ENCODE results near the gene ATG3.

Gene ATG3

DNA sequence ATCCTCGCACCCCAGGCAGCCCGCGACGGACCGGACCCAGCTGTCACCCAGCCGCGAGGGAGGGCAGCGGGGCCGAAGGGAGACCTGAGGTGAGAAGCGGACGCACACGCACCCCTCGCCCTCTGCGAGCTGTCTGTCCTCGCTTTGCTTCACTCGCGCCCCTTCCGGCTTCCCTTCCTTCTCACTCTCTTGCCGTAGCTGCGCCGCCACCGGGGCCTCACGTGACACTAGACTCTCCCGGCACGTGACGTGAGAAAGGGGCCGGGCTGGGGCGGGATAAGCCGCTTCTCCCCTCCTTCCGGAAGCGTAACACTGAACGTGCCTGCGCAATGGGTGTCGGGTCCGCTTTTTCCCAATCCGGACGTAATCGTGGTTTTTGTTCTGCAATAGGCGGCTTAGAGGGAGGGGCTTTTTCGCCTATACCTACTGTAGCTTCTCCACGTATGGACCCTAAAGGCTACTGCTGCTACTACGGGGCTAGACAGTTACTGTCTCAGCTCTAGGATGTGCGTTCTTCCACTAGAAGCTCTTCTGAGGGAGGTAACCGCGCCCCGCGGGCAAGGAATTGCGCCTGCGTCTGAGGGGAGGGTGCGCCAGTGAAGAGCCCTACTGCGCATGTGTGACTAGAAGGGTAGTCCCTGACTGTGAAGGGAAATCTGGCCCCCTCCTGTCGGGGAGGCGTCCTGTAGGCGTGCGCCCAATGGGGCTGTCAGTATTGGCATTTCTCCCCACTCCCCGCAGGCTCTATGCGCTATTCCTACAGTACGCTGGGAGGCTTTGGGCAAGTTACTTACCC is at the start of gene ATG3, which contains the start of gene SLC35A5:
Gene ATG3, minus strand, starts transcription at position 229 of the 796 bp plus-strand sequence. CDS start 434 bp downstream, outside the sequence.
Gene SLC35A5, plus strand, starts transcription at position 312 of the 796 bp plus-strand sequence. CDS start 1,359 bp downstream, outside the sequence.
- Histone ChIP-seq H3K9ac (peak within 1 kb of the TSS; percentile 92), H3K36me3 (peaks cover 27% of the 10 kb centered on the region), H3K4me2 (peak within 1 kb of the TSS; percentile 85), H3K4me3 (peak within 1 kb of the TSS; percentile 95), H3K4me1 (peaks cover 28% of the 10 kb centered on the region), H3K27me3 (no peaks in the 10 kb centered on the region), H4K20me1 (peaks cover 21% of the 10 kb centered on the region; the same call in 1 of the 2 replicates), H3K9me3 (no peaks in the 10 kb centered on the region), H3K27ac (peak within 1 kb of the TSS; percentile 84)
- peak; percentile 66; the same call in 1 of the 2 replicates for TF ChIP-seq Cebpa-rat (IDR thresholded peaks at IDR 0.05)

DNA sequence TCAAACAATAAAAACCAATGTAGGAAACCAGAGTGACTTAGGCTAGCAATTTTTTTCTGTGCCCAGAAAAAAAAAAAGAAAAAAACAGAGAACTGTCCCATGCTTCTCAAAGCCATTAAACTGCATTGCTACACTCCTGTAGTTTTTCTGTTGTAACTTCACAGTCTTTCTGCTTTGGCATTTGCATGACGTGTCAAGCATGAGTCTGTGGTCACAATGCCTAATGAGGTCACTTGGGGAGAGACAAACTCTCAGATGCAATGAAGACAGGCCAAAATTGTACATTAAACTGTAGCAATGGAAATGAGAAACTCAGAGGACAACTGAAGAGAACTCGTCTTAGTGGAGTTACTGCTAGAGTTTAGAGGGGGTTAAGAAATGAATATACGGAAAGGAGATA is 48.4 kb upstream of the ATG3 start:
- H3K4me3 ChIP-seq: no peak overlapping the region

DNA sequence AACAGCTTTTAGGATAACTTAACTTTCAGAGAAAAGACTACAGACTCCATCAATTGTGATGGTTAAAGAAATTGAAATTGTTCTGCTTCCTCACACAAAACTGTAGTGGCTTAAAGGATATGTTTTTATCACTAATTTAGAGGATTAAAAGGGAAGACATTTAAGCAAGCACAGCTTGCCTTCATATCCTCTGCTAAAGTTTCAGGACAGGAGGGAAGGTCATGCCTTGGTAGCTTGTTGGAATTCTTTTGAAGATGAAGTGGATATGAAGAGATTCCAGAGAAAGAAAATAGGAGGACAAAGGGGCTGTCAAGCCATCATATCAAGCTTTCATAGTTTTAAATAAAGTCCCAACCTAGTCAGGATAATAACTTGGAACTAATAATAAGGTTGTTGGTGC is 46.1 kb upstream of the ATG3 start:
- no peaks in the 10 kb centered on the region for H3K27me3 ChIP-seq
- no peaks in the 10 kb centered on the region for H3K9me3 ChIP-seq
- H3K9ac ChIP-seq: no peak overlapping the region
- TF ChIP-seq Cebpa-rat (IDR thresholded peaks at IDR 0.05): no peak
- peaks cover 16% of the 10 kb centered on the region for H3K4me1 ChIP-seq
- no peak overlapping the region for H3K27ac ChIP-seq
- H4K20me1 ChIP-seq: no peaks in the 10 kb centered on the region
- no peaks in the 10 kb centered on the region for H3K36me3 ChIP-seq
- H3K4me3 ChIP-seq: no peak overlapping the region
- no peak overlapping the region for H3K4me2 ChIP-seq

More for the DNA sequence above, 48.4 kb upstream of the ATG3 start:
- TF ChIP-seq Cebpa-rat (IDR thresholded peaks at IDR 0.05): no peak
- Histone ChIP-seq H3K36me3 (no peaks in the 10 kb centered on the region), H3K9me3 (no peaks in the 10 kb centered on the region), H3K4me2 (no peak overlapping the region), H3K9ac (no peak overlapping the region), H4K20me1 (no peaks in the 10 kb centered on the region), H3K27ac (no peak overlapping the region), H3K27me3 (no peaks in the 10 kb centered on the region), H3K4me1 (peaks cover 6% of the 10 kb centered on the region)

DNA sequence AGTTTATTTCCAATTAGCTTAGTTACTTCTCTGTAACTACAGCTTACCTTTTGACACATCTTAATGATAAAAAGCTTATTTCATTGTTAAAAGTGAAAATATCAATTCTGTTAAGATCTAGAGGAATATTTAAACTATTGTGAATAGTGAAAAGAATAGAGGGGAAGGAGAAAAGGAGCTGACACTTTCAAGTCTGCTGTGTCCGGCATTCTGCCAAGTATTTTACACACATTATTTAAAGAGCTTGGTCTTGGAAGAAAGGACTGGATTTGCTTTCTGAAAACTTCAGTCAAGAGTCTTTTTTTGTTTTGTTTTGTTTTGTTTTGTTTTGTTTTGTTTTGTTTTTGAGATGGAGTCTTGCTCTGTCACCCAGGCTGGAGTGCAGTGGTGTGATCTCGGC is 44.3 kb upstream of the ATG3 start:
- Histone ChIP-seq H4K20me1 (no peaks in the 10 kb centered on the region), H3K27ac (no peak overlapping the region), H3K27me3 (no peaks in the 10 kb centered on the region), H3K9me3 (no peaks in the 10 kb centered on the region), H3K4me1 (peaks cover 16% of the 10 kb centered on the region), H3K9ac (no peak overlapping the region), H3K4me2 (no peak overlapping the region), H3K4me3 (no peak overlapping the region), H3K36me3 (no peaks in the 10 kb centered on the region)
- TF ChIP-seq Cebpa-rat (IDR thresholded peaks at IDR 0.05): no peak

DNA sequence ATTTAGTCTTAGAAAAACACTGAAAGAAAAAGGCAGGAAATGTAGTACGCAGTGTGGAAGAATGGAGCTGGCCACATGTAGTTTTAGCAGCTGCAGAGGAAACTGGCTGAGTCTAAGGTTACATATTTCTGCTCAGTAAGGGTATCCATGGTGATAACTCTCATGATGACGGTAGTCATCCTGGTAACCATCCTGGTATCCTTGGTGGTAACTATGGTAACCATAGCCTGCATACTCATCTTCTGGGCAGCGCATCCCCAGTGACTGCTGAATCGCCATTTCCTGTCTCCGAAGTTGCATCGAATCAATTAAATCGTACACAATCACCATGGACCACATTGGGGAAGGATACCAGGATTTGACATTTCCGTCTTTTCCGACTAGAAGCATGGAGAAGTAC is 43.5 kb upstream of the ATG3 start:
- Histone ChIP-seq H3K27me3 (no peaks in the 10 kb centered on the region), H3K4me1 (peaks cover 16% of the 10 kb centered on the region), H4K20me1 (no peaks in the 10 kb centered on the region), H3K36me3 (no peaks in the 10 kb centered on the region), H3K9ac (no peak overlapping the region), H3K4me2 (peak overlapping the region; percentile 33), H3K27ac (peak overlapping the region; percentile 10; the same call in 1 of the 2 replicates), H3K4me3 (no peak overlapping the region), H3K9me3 (no peaks in the 10 kb centered on the region)
- TF ChIP-seq Cebpa-rat (IDR thresholded peaks at IDR 0.05): no peak

DNA sequence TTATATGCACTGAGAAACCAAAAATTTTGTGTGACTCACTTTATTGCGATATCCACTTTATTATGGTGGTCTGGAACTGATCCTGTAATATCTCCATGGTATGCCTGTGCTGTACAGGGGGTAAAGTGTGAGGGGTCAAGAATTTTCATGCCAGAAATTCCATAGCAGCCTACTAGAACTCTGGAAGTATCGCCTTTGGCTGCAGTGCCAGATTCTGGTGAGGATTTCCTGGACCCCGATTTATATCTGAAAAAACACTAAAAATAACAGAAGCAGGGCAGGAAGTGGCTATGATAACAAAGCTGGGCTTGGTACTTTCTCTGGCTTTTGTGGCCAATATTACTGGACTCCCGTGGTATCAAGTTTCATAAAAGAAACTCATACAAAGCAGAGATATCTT is 42.8 kb upstream of the ATG3 start:
- TF ChIP-seq Cebpa-rat (IDR thresholded peaks at IDR 0.05): no peak
- no peak overlapping the region for H3K9ac ChIP-seq
- no peaks in the 10 kb centered on the region for H3K27me3 ChIP-seq
- no peaks in the 10 kb centered on the region for H3K9me3 ChIP-seq
- peaks cover 16% of the 10 kb centered on the region for H3K4me1 ChIP-seq
- no peaks in the 10 kb centered on the region for H3K36me3 ChIP-seq
- peak overlapping the region; percentile 80 for H3K4me2 ChIP-seq
- H3K4me3 ChIP-seq: no peak overlapping the region
- no peaks in the 10 kb centered on the region for H4K20me1 ChIP-seq
- H3K27ac ChIP-seq: peak overlapping the region; percentile 35

DNA sequence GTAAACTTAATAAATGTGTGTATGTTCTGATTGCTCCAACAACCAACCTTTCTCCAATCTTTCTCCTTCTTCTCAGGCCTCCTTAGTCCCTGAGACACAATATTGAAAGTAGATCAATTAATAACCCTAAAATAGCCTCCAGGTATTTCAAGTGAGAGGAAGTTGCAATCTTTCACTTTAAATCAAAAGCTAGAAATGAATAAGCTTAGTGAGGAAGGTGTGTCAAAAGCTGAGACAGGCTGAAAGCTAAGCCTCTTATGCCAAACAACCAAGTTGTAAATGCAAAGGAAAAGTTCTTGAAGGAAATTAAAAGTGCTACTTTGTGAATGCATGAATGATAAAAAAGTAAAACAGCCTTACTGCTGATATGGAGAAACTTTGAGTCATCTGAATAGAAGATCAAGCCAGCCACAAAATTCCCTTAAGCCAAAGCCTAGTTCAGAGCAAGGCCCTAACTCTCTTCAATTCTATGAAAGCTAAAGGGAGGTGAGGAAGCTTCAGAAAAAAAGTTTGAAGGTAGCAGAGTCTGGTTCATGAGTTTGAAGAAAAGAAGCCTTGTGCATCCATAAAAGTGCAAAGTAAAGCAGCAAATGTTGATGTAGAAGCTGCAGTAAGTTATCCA is 40.6 kb upstream of the ATG3 start:
- H3K36me3 ChIP-seq: no peaks in the 10 kb centered on the region
- no peaks in the 10 kb centered on the region for H3K9me3 ChIP-seq
- no peak overlapping the region for H3K4me2 ChIP-seq
- no peak for TF ChIP-seq Cebpa-rat (IDR thresholded peaks at IDR 0.05)
- no peak overlapping the region for H3K9ac ChIP-seq
- H3K4me3 ChIP-seq: no peak overlapping the region
- H4K20me1 ChIP-seq: no peaks in the 10 kb centered on the region
- peaks cover 16% of the 10 kb centered on the region for H3K4me1 ChIP-seq
- no peak overlapping the region for H3K27ac ChIP-seq
- H3K27me3 ChIP-seq: no peaks in the 10 kb centered on the region

DNA sequence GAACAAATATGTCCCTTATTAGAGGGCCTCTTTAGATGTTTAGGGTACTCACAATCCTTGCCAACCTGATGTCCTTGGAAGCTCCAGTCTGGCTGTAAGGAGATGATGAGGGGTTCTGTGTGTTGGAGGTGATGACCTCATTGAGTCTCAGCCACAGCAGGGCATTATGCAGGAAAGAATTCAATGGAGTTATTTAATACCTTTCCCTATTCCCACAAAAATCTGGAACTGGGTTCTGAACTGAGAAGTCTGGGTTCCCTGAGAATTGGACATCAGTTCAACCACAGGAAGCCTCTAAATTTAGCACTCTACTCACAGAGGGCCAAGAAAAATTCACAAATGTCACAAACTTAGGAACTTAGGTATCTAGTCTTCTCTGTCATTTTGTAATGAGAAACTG is 37.0 kb upstream of the ATG3 start:
- H3K4me1 ChIP-seq: no peaks in the 10 kb centered on the region

DNA sequence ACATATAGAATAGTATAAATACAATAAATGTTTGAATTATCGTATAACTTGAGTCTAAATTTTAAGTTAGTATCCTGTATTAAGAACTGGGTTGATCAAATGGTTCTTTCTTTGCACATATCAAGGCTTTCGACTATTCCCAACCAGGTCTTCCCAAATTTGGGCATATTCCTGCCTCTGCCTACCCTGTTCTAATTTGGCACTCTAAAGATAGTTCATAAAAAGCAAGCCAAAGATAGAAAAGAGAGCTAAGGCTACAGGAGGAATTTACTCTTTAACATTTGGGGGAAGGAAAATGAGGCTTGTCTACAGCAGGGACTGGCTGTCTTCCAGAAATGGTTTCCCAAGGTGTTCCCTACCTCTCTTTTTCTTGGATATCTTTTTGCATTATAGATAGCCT is 36.2 kb upstream of the ATG3 start:
- peaks cover 4% of the 10 kb centered on the region; the same call in 1 of the 2 replicates for H3K9me3 ChIP-seq
- no peak overlapping the region for H3K4me3 ChIP-seq
- no peaks in the 10 kb centered on the region for H3K4me1 ChIP-seq
- H3K27me3 ChIP-seq: no peaks in the 10 kb centered on the region
- no peak overlapping the region for H3K27ac ChIP-seq
- peaks cover 7% of the 10 kb centered on the region; the same call in 1 of the 2 replicates for H3K36me3 ChIP-seq
- H3K9ac ChIP-seq: no peak overlapping the region
- TF ChIP-seq Cebpa-rat (IDR thresholded peaks at IDR 0.05): no peak
- H4K20me1 ChIP-seq: no peaks in the 10 kb centered on the region
- H3K4me2 ChIP-seq: no peak overlapping the region

More for the DNA sequence above, 37.0 kb upstream of the ATG3 start:
- Histone ChIP-seq H3K9ac (no peak overlapping the region), H3K27ac (no peak overlapping the region), H4K20me1 (no peaks in the 10 kb centered on the region), H3K4me3 (no peak overlapping the region), H3K9me3 (no peaks in the 10 kb centered on the region), H3K36me3 (no peaks in the 10 kb centered on the region), H3K27me3 (no peaks in the 10 kb centered on the region), H3K4me2 (no peak overlapping the region)
- no peak for TF ChIP-seq Cebpa-rat (IDR thresholded peaks at IDR 0.05)

DNA sequence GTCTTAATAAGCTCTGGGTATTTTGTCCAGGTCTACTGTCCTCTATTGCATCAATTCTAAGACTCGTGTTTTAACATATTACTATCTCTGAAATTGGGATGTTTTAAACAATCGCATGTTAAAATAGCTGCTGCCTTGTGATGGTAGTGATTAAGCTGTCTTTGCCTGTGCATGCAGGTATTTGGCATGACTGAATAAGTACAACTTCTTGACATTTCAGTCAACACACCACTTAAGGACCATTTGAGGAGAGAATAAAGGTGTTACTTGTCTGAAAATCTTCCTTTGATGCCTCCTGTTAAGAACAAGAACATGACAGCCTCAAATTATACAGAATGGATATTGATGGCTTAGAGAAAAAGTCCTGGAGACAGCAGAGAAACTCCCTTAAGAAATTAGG is 33.1 kb upstream of the ATG3 start:
- Histone ChIP-seq H3K27ac (no peak overlapping the region), H3K9me3 (peaks cover 6% of the 10 kb centered on the region; the same call in 1 of the 2 replicates)
- no peak for TF ChIP-seq Cebpa-rat (IDR thresholded peaks at IDR 0.05)

More for the DNA sequence above, 33.1 kb upstream of the ATG3 start:
- Histone ChIP-seq H3K27me3 (no peaks in the 10 kb centered on the region), H4K20me1 (no peaks in the 10 kb centered on the region), H3K4me1 (no peaks in the 10 kb centered on the region), H3K36me3 (peaks cover 7% of the 10 kb centered on the region; the same call in 1 of the 2 replicates), H3K4me2 (no peak overlapping the region), H3K9ac (no peak overlapping the region), H3K4me3 (no peak overlapping the region)
